IMR-90 (cell line): Measurements from ENCODE around the gene C1QTNF1. TPM values are rescaled to one million over a fixed set of nuclear protein-coding genes. Genes with fewer than 3 reads are reported as not detected.

Experiments
- ATAC-seq: fragments of 200-7000 bp; cut with Tn5 transposase; 2 replicates; pipeline ENCODE4 v1.9.1; 2020; ENCODE audit warnings: low read depth, mild to moderate bottlenecking, moderate library complexity
- BruUV-seq: library from RNA; stranded (reverse); fragments of 400-500 nt; replicated peaks from 2 replicates; lab custom pipeline; 2021; lab: Mats Ljungman, UMichigan
- CTCF ChIA-PET: fragments of 300-600 bp; formaldehyde crosslinking; extraction: SDS; loops from one replicate; lab custom pipeline; 2021; ENCODE audit warnings: antibody characterized with exemption; lab: Yijun Ruan, JAX
- POLR2A ChIA-PET: fragments of 300-600 bp; sonication (Branson Sonifier 250); formaldehyde crosslinking; loops from one replicate; lab custom pipeline; 2022; ENCODE audit warnings: antibody characterized with exemption; ENCODE audit not compliant: unreplicated experiment; lab: Charles Lee
- DNase-seq: peaks from one replicate; pipeline ENCODE4 v3.0.0; 2013
- H2AFZ ChIP-seq: replicated peaks from 2 replicates; pipeline ENCODE3; 2013; ENCODE audit warnings: low read length, mild to moderate bottlenecking; ENCODE audit not compliant: poor library complexity
- H2AK5ac ChIP-seq: 2 replicates; pipeline ENCODE4 v1.6.1; 2013; ENCODE audit warnings: low read depth, low read length, inconsistent platforms
- H2AK9ac ChIP-seq: replicated peaks from 2 replicates; pipeline ENCODE3; 2013; ENCODE audit warnings: mild to moderate bottlenecking, low read depth, low read length, moderate library complexity; ENCODE audit not compliant: poor library complexity
- H2BK120ac ChIP-seq: 2 replicates; pipeline ENCODE4 v1.6.1; 2013; ENCODE audit warnings: low read depth, low read length, inconsistent platforms
- H2BK15ac ChIP-seq: 3 replicates; pipeline ENCODE4 v1.6.1; 2013; ENCODE audit warnings: low read depth, low read length, inconsistent platforms
- H2BK20ac ChIP-seq: 2 replicates; pipeline ENCODE4 v1.6.1; 2013; ENCODE audit warnings: low read depth, mild to moderate bottlenecking, inconsistent platforms, low read length, moderate library complexity
- H2BK5ac ChIP-seq: 2 replicates; pipeline ENCODE4 v1.6.1; 2013; ENCODE audit warnings: mild to moderate bottlenecking, low read depth, low read length, inconsistent platforms; ENCODE audit not compliant: poor library complexity, severe bottlenecking
- H3K14ac ChIP-seq: replicated peaks from 2 replicates; pipeline ENCODE4 v1.6.1; 2013; ENCODE audit warnings: low read depth, low read length, inconsistent platforms
- H3K18ac ChIP-seq: 2 replicates; pipeline ENCODE4 v1.6.1; 2013; ENCODE audit warnings: low read depth, low read length, control low read depth
- H3K23ac ChIP-seq: 2 replicates; pipeline ENCODE4 v1.6.1; 2013; ENCODE audit warnings: low read depth, low read length, inconsistent platforms
- H3K27ac ChIP-seq: 2 replicates; pipeline ENCODE4 v1.5.1; 2013; ENCODE audit warnings: mild to moderate bottlenecking, control low read depth, low read length; ENCODE audit not compliant: insufficient read depth
- H3K27me3 ChIP-seq: 2 replicates; pipeline ENCODE4 v1.6.1; 2013; ENCODE audit warnings: low read length; ENCODE audit not compliant: control insufficient read depth, insufficient read depth
- H3K36me3 ChIP-seq: 2 replicates; pipeline ENCODE4 v1.6.1; 2013; ENCODE audit warnings: low read length, mixed read lengths; ENCODE audit not compliant: control insufficient read depth, insufficient read depth
- H3K4ac ChIP-seq: 2 replicates; pipeline ENCODE4 v1.6.1; 2013; ENCODE audit warnings: low read depth, low read length, inconsistent platforms
- H3K4me1 ChIP-seq: 2 replicates; pipeline ENCODE4 v1.6.1; 2013; ENCODE audit warnings: low read length, mixed read lengths; ENCODE audit not compliant: control insufficient read depth, insufficient read depth
- H3K4me2 ChIP-seq: 2 replicates; pipeline ENCODE4 v1.6.1; 2013; ENCODE audit warnings: low read depth, mild to moderate bottlenecking, control low read depth, low read length, moderate library complexity
- H3K4me3 ChIP-seq: 2 replicates; pipeline ENCODE4 v1.5.1; 2013; ENCODE audit warnings: low read depth, mild to moderate bottlenecking, control low read depth, low read length, moderate library complexity; ENCODE audit not compliant: insufficient read depth
- H3K56ac ChIP-seq: 2 replicates; pipeline ENCODE4 v1.6.1; 2013; ENCODE audit warnings: low read length, inconsistent platforms; ENCODE audit not compliant: insufficient read depth; ENCODE audit errors: extremely low read depth
- H3K79me1 ChIP-seq, 2 experiments: 2 replicates each; pipeline ENCODE4 v1.6.1; 2013; ENCODE audit warnings: low read length in 2 of 2, inconsistent platforms in 1 of 2, low read depth in 1 of 2
- H3K9ac ChIP-seq: 2 replicates; pipeline ENCODE4 v1.6.1; 2013; ENCODE audit warnings: low read depth, low read length, control low read depth
- H3K9me1 ChIP-seq: 2 replicates; pipeline ENCODE4 v1.6.1; 2013; ENCODE audit warnings: low read length, inconsistent platforms; ENCODE audit not compliant: insufficient read depth
- H3K9me3 ChIP-seq: 2 replicates; pipeline ENCODE4 v1.6.1; 2013; ENCODE audit warnings: low read length; ENCODE audit not compliant: control insufficient read depth, insufficient read depth
- H4K20me1 ChIP-seq: 2 replicates; pipeline ENCODE4 v1.6.1; 2013; ENCODE audit warnings: low read length, inconsistent platforms; ENCODE audit not compliant: insufficient read depth
- H4K5ac ChIP-seq: 2 replicates; pipeline ENCODE4 v1.6.1; 2013; ENCODE audit warnings: mild to moderate bottlenecking, low read depth, low read length, control low read depth
- H4K8ac ChIP-seq, 2 experiments: 2 replicates each; pipeline ENCODE4 v1.6.1; 2013; ENCODE audit warnings: low read depth in 2 of 2, low read length in 2 of 2, control low read depth in 1 of 2, inconsistent platforms in 1 of 2
- H4K91ac ChIP-seq: 2 replicates; pipeline ENCODE4 v1.6.1; 2013; ENCODE audit warnings: low read depth, low read length, inconsistent platforms; ENCODE audit not compliant: insufficient read depth
- BHLHE40 ChIP-seq: fragments of 150-350 bp; IDR thresholded peaks from 2 replicates; pipeline ENCODE4 v1.6.1; 2016; ENCODE audit warnings: mild to moderate bottlenecking, low read depth, low read length
- CHD1 ChIP-seq: IDR thresholded peaks from 2 replicates; pipeline ENCODE4 v1.6.1; 2012; ENCODE audit warnings: low read depth, low read length, improper control_type of control experiment
- ELK1 ChIP-seq: fragments of 150-350 bp; IDR thresholded peaks from 2 replicates; pipeline ENCODE4 v1.6.1; 2016; ENCODE audit warnings: low read depth, mild to moderate bottlenecking, low read length, moderate library complexity, borderline replicate concordance
- MAFK ChIP-seq: IDR thresholded peaks from 2 replicates; pipeline ENCODE4 v1.6.1; 2012; ENCODE audit warnings: low read depth, low read length, improper control_type of control experiment
- NFE2L2 ChIP-seq: fragments of 150-350 bp; IDR thresholded peaks from 2 replicates; pipeline ENCODE4 v1.6.1; 2016; ENCODE audit warnings: low read depth, mild to moderate bottlenecking, low read length
- POLR2A ChIP-seq: IDR thresholded peaks from 2 replicates; pipeline ENCODE4 v1.6.1; 2012; ENCODE audit warnings: mild to moderate bottlenecking, low read depth, low read length
- RAD21 ChIP-seq: IDR thresholded peaks from 2 replicates; pipeline ENCODE4 v1.6.1; 2012; ENCODE audit warnings: low read length, improper control_type of control experiment
- RFX5 ChIP-seq: IDR thresholded peaks from 2 replicates; pipeline ENCODE4 v1.8.0; 2012; ENCODE audit warnings: low read depth, mild to moderate bottlenecking, low read length, moderate library complexity
- SMC3 ChIP-seq: fragments of 150-350 bp; IDR thresholded peaks from 2 replicates; pipeline ENCODE4 v1.6.1; 2016; ENCODE audit warnings: low read depth, mild to moderate bottlenecking, antibody characterized with exemption, low read length, moderate library complexity
- USF2 ChIP-seq: fragments of 150-350 bp; IDR thresholded peaks from 2 replicates; pipeline ENCODE4 v1.6.1; 2017; ENCODE audit warnings: mild to moderate bottlenecking, antibody characterized with exemption, low read length, low read depth
- WGBS, 2 experiments: methylation state at CpG; one replicate each; pipeline versions ENCODE4 v1.1.5 to v1.1.7; 2013; ENCODE audit warnings: missing lambda C conversion rate in 2 of 2; ENCODE audit not compliant: insufficient read length in 1 of 2; ENCODE audit errors: extremely low coverage in 2 of 2; 5-methylcytosine and 5-hydroxymethylcytosine counted together
- dilution Hi-C: fragments of 300-500 bp; cut with HindIII; formaldehyde crosslinking; loops from one replicate; pipeline ENCODE4 v1.14.3; 2018; ENCODE audit warnings: low sequenced_read_pairs; ENCODE audit not compliant: unreplicated experiment
- in situ Hi-C: fragments of 300-500 bp; cut with MboI; formaldehyde crosslinking; loops from 3 replicates; pipeline ENCODE4 v1.14.3; 2019; ENCODE audit warnings: low sequenced_read_pairs, inconsistent platforms, mixed read lengths
- intact Hi-C: fragments of 100-400 bp; cut with micrococcal nuclease; formaldehyde crosslinking; loops from 2 replicates; pipeline ENCODE4 v1.10.0; 2022
- polyA plus RNA-seq, 3 experiments: library from polyadenylated mRNA; depleted of rRNA; stranded (reverse); fragments of >200 nt; gene quantifications; 2 replicates each; pipeline ENCODE4 v1.2.3, GENCODE V29; 2012; ENCODE audit warnings: low replicate concordance in 1 of 3
- total RNA-seq: library from RNA; depleted of rRNA; stranded (reverse); fragments of >200 nt; gene quantifications from 2 replicates; pipeline ENCODE4 v1.2.3, GENCODE V29; 2012

The C1QTNF1 gene
- total and polyA plus RNA-seq, 2 of the 4 experiments (the other 2 are of a cell fraction), result 3.4 to 8.4 TPM

GRCh38 chr17:79070266-79070880 lies 46.4 kb downstream of the C1QTNF1 start:
- Histone ChIP-seq H4K5ac (no peak overlapping the region), H3K4me3 (no peak overlapping the region), H2BK15ac (no peak overlapping the region), H4K8ac (no peak overlapping the region), H3K23ac (no peak overlapping the region; the same call in 1 of the 2 replicates), H4K20me1 (no peaks in the 10 kb centered on the region), H3K36me3 (no peaks in the 10 kb centered on the region), H3K18ac (no peak overlapping the region), H2BK20ac (no peak overlapping the region), H3K9me3 (no peaks in the 10 kb centered on the region), H3K79me1 (peaks cover 0 to 1% of the 10 kb centered on the region in 2 experiments; a peak in 2 of 4 replicates), H3K27me3 (peaks cover 18% of the 10 kb centered on the region), H3K14ac (no peak overlapping the region), H3K27ac (no peak overlapping the region), H4K91ac (no peak overlapping the region), H2AK5ac (no peak overlapping the region), H2BK5ac (no peak overlapping the region), H3K9me1 (no peaks in the 10 kb centered on the region), H2AK9ac (no peak overlapping the region), H3K4ac (no peak overlapping the region), H3K56ac (no peak overlapping the region), H2AFZ (no peak overlapping the region), H3K9ac (no peak overlapping the region), H3K4me2 (no peak overlapping the region), H3K4me1 (0 out of 2 replicates have a peak, but pooled peaks cover 2% of the 10 kb centered on the region), H2BK120ac (no peak overlapping the region)
- dilution Hi-C loops, result no loop called here
- no peak for TF ChIP-seq POLR2A
- TF ChIP-seq MAFK, result no peak
- no peak for TF ChIP-seq RAD21
- TF ChIP-seq RFX5, result no peak
- TF ChIP-seq BHLHE40, result no peak
- TF ChIP-seq CHD1, result no peak
- TF ChIP-seq USF2, result no peak
- no peak for TF ChIP-seq NFE2L2
- no peak for TF ChIP-seq SMC3
- TF ChIP-seq ELK1, result no peak
- POLR2A ChIA-PET, result no interaction called here
- WGBS, 2 experiments, result no CpG with 5 or more reads among the region's 9 CpGs
- CTCF ChIA-PET, result no interaction called here
- in situ Hi-C loops, result no loop called here
- intact Hi-C loops, result no loop called here
- no peak for ATAC-seq
- no peak for DNase-seq
- BruUV-seq, result no TSS peak
